ENCODE measurements around the gene CELF4.
"Not testable (repeated sequence)": the region's sequence is repeated elsewhere in the genome, so short reads cannot be mapped to it uniquely, and the experiment has no call there.

Gene CELF4

GRCh38 chr18:37471637-37472036, 94.0 kb downstream of the CELF4 start:
- no peaks in the 10 kb centered on the region for H3K9me3 ChIP-seq (ENCODE audit: low read length)
- H2AFZ ChIP-seq (ENCODE audit: low read depth, low read length) = no peak overlapping the region
- no peaks in the 10 kb centered on the region for H3K27me3 ChIP-seq (ENCODE audit: insufficient read depth, low read length)
- H3K4me1 ChIP-seq (ENCODE audit: insufficient read depth, low read length) = no peaks in the 10 kb centered on the region
- H3K4me3 ChIP-seq (ENCODE audit: low read length) = no peak overlapping the region
- no peaks in the 10 kb centered on the region for H3K36me3 ChIP-seq (ENCODE audit: insufficient read depth, low read length)

- H3K9me3 ChIP-seq (ENCODE audit: low read length) = no peaks in the 10 kb centered on the region
- H3K4me3 ChIP-seq (ENCODE audit: low read length) = no peak overlapping the region
- H3K27me3 ChIP-seq (ENCODE audit: insufficient read depth, low read length) = no peaks in the 10 kb centered on the region
- H2AFZ ChIP-seq (ENCODE audit: low read depth, low read length) = no peak overlapping the region
- no peaks in the 10 kb centered on the region for H3K36me3 ChIP-seq (ENCODE audit: insufficient read depth, low read length)
- H3K4me1 ChIP-seq (ENCODE audit: insufficient read depth, low read length) = no peaks in the 10 kb centered on the region
Measured at GRCh38 chr18:37470986-37471385, 94.6 kb downstream of the CELF4 start.

- Histone ChIP-seq H3K4me3 (ENCODE audit: low read length) (no peak overlapping the region), H3K36me3 (ENCODE audit: insufficient read depth, low read length) (no peaks in the 10 kb centered on the region), H3K27me3 (ENCODE audit: insufficient read depth, low read length) (no peaks in the 10 kb centered on the region), H3K4me1 (ENCODE audit: insufficient read depth, low read length) (no peaks in the 10 kb centered on the region), H2AFZ (ENCODE audit: low read depth, low read length) (no peak overlapping the region), H3K9me3 (ENCODE audit: low read length) (no peaks in the 10 kb centered on the region)
Measured at GRCh38 chr18:37467002-37467662, 98.5 kb downstream of the CELF4 start.

GRCh38 chr18:37465958-37466357, 99.6 kb downstream of the CELF4 start:
- Histone ChIP-seq H2AFZ (ENCODE audit: low read depth, low read length) (no peak overlapping the region), H3K27me3 (ENCODE audit: insufficient read depth, low read length) (no peaks in the 10 kb centered on the region), H3K4me3 (ENCODE audit: low read length) (no peak overlapping the region), H3K9me3 (ENCODE audit: low read length) (no peaks in the 10 kb centered on the region), H3K4me1 (ENCODE audit: insufficient read depth, low read length) (no peaks in the 10 kb centered on the region), H3K36me3 (ENCODE audit: insufficient read depth, low read length) (no peaks in the 10 kb centered on the region)

- H3K4me1 ChIP-seq (ENCODE audit: insufficient read depth, low read length) = no peaks in the 10 kb centered on the region
- H3K4me3 ChIP-seq (ENCODE audit: low read length) = no peak overlapping the region
- no peaks in the 10 kb centered on the region for H3K9me3 ChIP-seq (ENCODE audit: low read length)
- H3K27me3 ChIP-seq (ENCODE audit: insufficient read depth, low read length) = no peaks in the 10 kb centered on the region
- H3K36me3 ChIP-seq (ENCODE audit: insufficient read depth, low read length) = no peaks in the 10 kb centered on the region
- H2AFZ ChIP-seq (ENCODE audit: low read depth, low read length) = no peak overlapping the region
Measured at GRCh38 chr18:37464257-37464656, 101.3 kb downstream of the CELF4 start.

- not testable (repeated sequence) for H3K4me1 ChIP-seq (ENCODE audit: insufficient read depth, low read length); H3K9me3 ChIP-seq (ENCODE audit: low read length); H3K36me3 ChIP-seq (ENCODE audit: insufficient read depth, low read length); H3K27me3 ChIP-seq (ENCODE audit: insufficient read depth, low read length); H2AFZ ChIP-seq (ENCODE audit: low read depth, low read length); H3K4me3 ChIP-seq (ENCODE audit: low read length)
Measured at GRCh38 chr18:37461329-37461728, 104.3 kb downstream of the CELF4 start.

- Histone ChIP-seq H3K4me1 (ENCODE audit: insufficient read depth, low read length) (no peaks in the 10 kb centered on the region), H3K9me3 (ENCODE audit: low read length) (no peaks in the 10 kb centered on the region)
Measured at GRCh38 chr18:37460604-37461003, 105.0 kb downstream of the CELF4 start.

GRCh38 chr18:37458697-37459096, 106.9 kb downstream of the CELF4 start:
- no peak overlapping the region for H3K4me3 ChIP-seq (ENCODE audit: low read length)
- H2AFZ ChIP-seq (ENCODE audit: low read depth, low read length) = no peak overlapping the region
- no peaks in the 10 kb centered on the region for H3K9me3 ChIP-seq (ENCODE audit: low read length)
- H3K27me3 ChIP-seq (ENCODE audit: insufficient read depth, low read length) = no peaks in the 10 kb centered on the region
- no peaks in the 10 kb centered on the region for H3K4me1 ChIP-seq (ENCODE audit: insufficient read depth, low read length)
- H3K36me3 ChIP-seq (ENCODE audit: insufficient read depth, low read length) = no peaks in the 10 kb centered on the region

More at GRCh38 chr18:37460604-37461003, 105.0 kb downstream of the CELF4 start:
- H3K4me3 ChIP-seq (ENCODE audit: low read length) = no peak overlapping the region
- H3K27me3 ChIP-seq (ENCODE audit: insufficient read depth, low read length) = no peaks in the 10 kb centered on the region
- H2AFZ ChIP-seq (ENCODE audit: low read depth, low read length) = no peak overlapping the region
- H3K36me3 ChIP-seq (ENCODE audit: insufficient read depth, low read length) = no peaks in the 10 kb centered on the region

- Histone ChIP-seq H3K4me3 (ENCODE audit: low read length) (no peak overlapping the region), H3K9me3 (ENCODE audit: low read length) (no peaks in the 10 kb centered on the region), H3K27me3 (ENCODE audit: insufficient read depth, low read length) (no peaks in the 10 kb centered on the region), H3K4me1 (ENCODE audit: insufficient read depth, low read length) (peaks cover 3% of the 10 kb centered on the region), H2AFZ (ENCODE audit: low read depth, low read length) (no peak overlapping the region), H3K36me3 (ENCODE audit: insufficient read depth, low read length) (no peaks in the 10 kb centered on the region)
Measured at GRCh38 chr18:37457753-37458152, 107.8 kb downstream of the CELF4 start.

GRCh38 chr18:37457341-37457740, 108.3 kb downstream of the CELF4 start:
- no peak overlapping the region for H2AFZ ChIP-seq (ENCODE audit: low read depth, low read length)
- peaks cover 4% of the 10 kb centered on the region for H3K4me1 ChIP-seq (ENCODE audit: insufficient read depth, low read length)
- no peak overlapping the region for H3K4me3 ChIP-seq (ENCODE audit: low read length)
- H3K9me3 ChIP-seq (ENCODE audit: low read length) = no peaks in the 10 kb centered on the region
- H3K36me3 ChIP-seq (ENCODE audit: insufficient read depth, low read length) = no peaks in the 10 kb centered on the region
- no peaks in the 10 kb centered on the region for H3K27me3 ChIP-seq (ENCODE audit: insufficient read depth, low read length)

GRCh38 chr18:37456873-37457272, 108.7 kb downstream of the CELF4 start:
- no peak overlapping the region for H3K4me3 ChIP-seq (ENCODE audit: low read length)
- peaks cover 7% of the 10 kb centered on the region for H3K4me1 ChIP-seq (ENCODE audit: insufficient read depth, low read length)
- H2AFZ ChIP-seq (ENCODE audit: low read depth, low read length) = no peak overlapping the region
- H3K9me3 ChIP-seq (ENCODE audit: low read length) = no peaks in the 10 kb centered on the region
- H3K36me3 ChIP-seq (ENCODE audit: insufficient read depth, low read length) = no peaks in the 10 kb centered on the region
- H3K27me3 ChIP-seq (ENCODE audit: insufficient read depth, low read length) = no peaks in the 10 kb centered on the region

GRCh38 chr18:37456395-37456794, 109.2 kb downstream of the CELF4 start:
- H3K27me3 ChIP-seq (ENCODE audit: insufficient read depth, low read length) = no peaks in the 10 kb centered on the region
- peaks cover 9% of the 10 kb centered on the region for H3K4me1 ChIP-seq (ENCODE audit: insufficient read depth, low read length)
- no peaks in the 10 kb centered on the region for H3K9me3 ChIP-seq (ENCODE audit: low read length)
- no peak overlapping the region for H2AFZ ChIP-seq (ENCODE audit: low read depth, low read length)
- no peaks in the 10 kb centered on the region for H3K36me3 ChIP-seq (ENCODE audit: insufficient read depth, low read length)
- H3K4me3 ChIP-seq (ENCODE audit: low read length) = no peak overlapping the region

- H3K4me3 ChIP-seq (ENCODE audit: low read length) = no peak overlapping the region
- H3K9me3 ChIP-seq (ENCODE audit: low read length) = no peaks in the 10 kb centered on the region
- H3K36me3 ChIP-seq (ENCODE audit: insufficient read depth, low read length) = no peaks in the 10 kb centered on the region
- no peaks in the 10 kb centered on the region for H3K27me3 ChIP-seq (ENCODE audit: insufficient read depth, low read length)
- peaks cover 26% of the 10 kb centered on the region for H3K4me1 ChIP-seq (ENCODE audit: insufficient read depth, low read length)
- H2AFZ ChIP-seq (ENCODE audit: low read depth, low read length) = no peak overlapping the region
Measured at GRCh38 chr18:37453752-37454151, 111.8 kb downstream of the CELF4 start.

Data from neuron (in vitro differentiated cells).